Liver (tissue), 9 donors: ENCODE results near the gene PACSIN3. TPM values are rescaled to one million over a fixed set of nuclear protein-coding genes. Genes with fewer than 3 reads are reported as not detected.

ENCODE experiments used
- DNase-seq: peaks from one replicate; pipeline ENCODE4 v3.0.0-alpha.2; 2017; ENCODE audit warnings: low spot score
- H3K27ac ChIP-seq, 2 donors: one replicate each; pipeline ENCODE4 v1.7.0; 2013; ENCODE audit warnings: inconsistent platforms in 2 of 2, low read length in 2 of 2, control low read depth in 1 of 2, low read depth in 1 of 2, mild to moderate bottlenecking in 1 of 2
- H3K27me3 ChIP-seq, 4 donors: one replicate each; pipeline versions ENCODE4 v1.6.1 to v1.7.0; 2013; ENCODE audit warnings: low read length in 3 of 4, inconsistent platforms in 1 of 4, mild to moderate bottlenecking in 1 of 4, moderate library complexity in 1 of 4; ENCODE audit not compliant: control insufficient read depth in 4 of 4, insufficient read depth in 4 of 4
- H3K36me3 ChIP-seq, 4 donors: one replicate each; pipeline versions ENCODE4 v1.6.1 to v1.7.0; 2013; ENCODE audit warnings: low read length in 3 of 4, mild to moderate bottlenecking in 3 of 4, low read depth in 1 of 4, moderate library complexity in 1 of 4; ENCODE audit not compliant: control insufficient read depth in 4 of 4, insufficient read depth in 3 of 4
- H3K4me1 ChIP-seq, 4 donors: one replicate each; pipeline versions ENCODE4 v1.6.1 to v1.7.0; 2013; ENCODE audit warnings: low read length in 3 of 4, mild to moderate bottlenecking in 3 of 4, moderate library complexity in 1 of 4; ENCODE audit not compliant: control insufficient read depth in 4 of 4, insufficient read depth in 4 of 4
- H3K4me3 ChIP-seq, 3 donors: one replicate each; pipeline versions ENCODE4 v1.6.1 to v1.7.0; 2013; ENCODE audit warnings: low read length in 3 of 3, control low read depth in 1 of 3, low read depth in 1 of 3, mild to moderate bottlenecking in 1 of 3
- H3K9ac ChIP-seq, 2 donors: one replicate each; pipeline ENCODE4 v1.7.0; 2013; ENCODE audit warnings: low read length in 2 of 2, mild to moderate bottlenecking in 2 of 2, moderate library complexity in 2 of 2, control low read depth in 1 of 2, low read depth in 1 of 2
- H3K9me3 ChIP-seq, 4 donors: one replicate each; pipeline versions ENCODE4 v1.6.1 to v1.7.0; 2013; ENCODE audit warnings: low read length in 3 of 4; ENCODE audit not compliant: control insufficient read depth in 4 of 4
- ATF3 ChIP-seq: IDR thresholded peaks from 2 replicates; pipeline ENCODE4 v1.6.1; 2016; ENCODE audit warnings: antibody characterized with exemption
- CTCF ChIP-seq: fragments of 150-350 bp; IDR thresholded peaks from 2 replicates; pipeline ENCODE4 v1.5.1; 2017; ENCODE audit warnings: improper control_type of control experiment, low read depth, low read length; ENCODE audit not compliant: missing input control
- EGR1 ChIP-seq, 2 donors: IDR thresholded peaks; 2 replicates each; pipeline ENCODE4 v1.6.1; 2016 to 2018; ENCODE audit warnings: antibody characterized with exemption in 2 of 2, low read depth in 2 of 2
- FOXA1 ChIP-seq: IDR thresholded peaks from 2 replicates; pipeline ENCODE4 v1.6.1; 2016; ENCODE audit warnings: antibody characterized with exemption
- FOXA2 ChIP-seq: IDR thresholded peaks from 2 replicates; pipeline ENCODE4 v1.6.1; 2016; ENCODE audit warnings: antibody characterized with exemption
- GABPA ChIP-seq, 2 donors: IDR thresholded peaks in 1 of 2; conservative IDR thresholded peaks in 1 of 2; 2 replicates each; pipeline ENCODE4 v1.6.1; 2016; ENCODE audit warnings: antibody characterized with exemption in 2 of 2, mild to moderate bottlenecking in 1 of 2, moderate library complexity in 1 of 2
- HNF4A ChIP-seq, 2 donors: conservative IDR thresholded peaks; 2 replicates each; pipeline ENCODE4 v1.6.1; 2016; ENCODE audit warnings: antibody characterized with exemption in 2 of 2, mild to moderate bottlenecking in 2 of 2
- HNF4G ChIP-seq: IDR thresholded peaks from 2 replicates; pipeline ENCODE4 v1.6.1; 2016; ENCODE audit warnings: antibody characterized with exemption
- JUND ChIP-seq, 2 donors: IDR thresholded peaks; 2 replicates each; pipeline ENCODE4 v1.6.1; 2016; ENCODE audit warnings: antibody characterized with exemption in 2 of 2
- MAX ChIP-seq: IDR thresholded peaks from 2 replicates; pipeline ENCODE4 v1.6.1; 2016; ENCODE audit warnings: antibody characterized with exemption
- NR2F2 ChIP-seq: IDR thresholded peaks from 2 replicates; pipeline ENCODE4 v1.6.1; 2016; ENCODE audit warnings: antibody characterized with exemption
- RAD21 ChIP-seq, 2 donors: IDR thresholded peaks; 2 replicates each; pipeline ENCODE4 v1.6.1; 2016; ENCODE audit warnings: antibody characterized with exemption in 2 of 2, mild to moderate bottlenecking in 2 of 2
- REST ChIP-seq: IDR thresholded peaks from 2 replicates; pipeline ENCODE4 v1.6.1; 2016; ENCODE audit warnings: antibody characterized with exemption, mild to moderate bottlenecking
- RXRA ChIP-seq, 2 donors: IDR thresholded peaks; 2 replicates each; pipeline ENCODE4 v1.6.1; 2017 to 2018; ENCODE audit warnings: antibody characterized with exemption in 2 of 2, mild to moderate bottlenecking in 1 of 2
- SP1 ChIP-seq: IDR thresholded peaks from 2 replicates; pipeline ENCODE4 v1.6.1; 2018; ENCODE audit warnings: antibody characterized with exemption, mild to moderate bottlenecking
- TAF1 ChIP-seq: conservative IDR thresholded peaks from 2 replicates; pipeline ENCODE4 v1.6.1; 2016; ENCODE audit warnings: antibody characterized with exemption, mild to moderate bottlenecking
- YY1 ChIP-seq: IDR thresholded peaks from 2 replicates; pipeline ENCODE4 v1.6.1; 2016; ENCODE audit warnings: antibody characterized with exemption, mild to moderate bottlenecking
- ZBTB33 ChIP-seq: IDR thresholded peaks from 2 replicates; pipeline ENCODE4 v1.6.1; 2016; ENCODE audit warnings: antibody characterized with exemption
- WGBS: extraction: QIAGEN DNeasy Blood & Tissue Kit; methylation state at CpG from one replicate; pipeline ENCODE4 v1.1.7; 2013; 5-methylcytosine and 5-hydroxymethylcytosine counted together
- polyA plus RNA-seq, 2 donors: library from polyadenylated mRNA; stranded (reverse) in 1 of 2; unstranded in 1 of 2; fragments of 200-250 nt in 1 of 2; fragments of >200 nt in 1 of 2; fragmentation: Nextera tagmentation in 1 of 2; extraction: Ambion mirVana in 1 of 2; gene quantifications; one replicate each; pipeline versions ENCODE4 v1.2.1 to v1.2.3, GENCODE V29; 2013 to 2015
- total RNA-seq, 2 donors: library from RNA; depleted of rRNA; stranded (reverse); fragments of >200 nt; gene quantifications; one replicate each; pipeline ENCODE4 v1.2.3, GENCODE V29; 2014
- donor health status: healthy.
- donor health status: healthy.
- donor health status: healthy.
- donor health status: healthy.
- donor health status: healthy.

The PACSIN3 gene
- total and polyA plus RNA-seq, 4 donors = 12.1 to 23.3 (median 19.7) TPM

GRCh38 chr11:47187723-47188122 is 1.5 kb upstream of the PACSIN3 start:
- H3K9me3 ChIP-seq = no peaks in the 10 kb centered on the region
- peak overlapping the region; percentile 26 to 71 for H3K27ac ChIP-seq
- no peak for DNase-seq
- H3K4me1 ChIP-seq = peaks cover 8 to 59% (median 49%) of the 10 kb centered on the region in 4 donors
- WGBS = 15% methylated on average over 5 of the region's 5 CpGs
- peak overlapping the region in 1 of 3 donors; percentile 84 for H3K4me3 ChIP-seq
- no peaks in the 10 kb centered on the region for H3K36me3 ChIP-seq
- H3K9ac ChIP-seq = no peak overlapping the region
- TF ChIP-seq REST = no peak
- TF ChIP-seq FOXA2 = no peak
- TF ChIP-seq HNF4G = no peak
- TF ChIP-seq JUND (IDR thresholded peaks at IDR 0.05) = no peak
- peak; percentile 66 for TF ChIP-seq SP1
- no peak for TF ChIP-seq ZBTB33
- TF ChIP-seq GABPA (IDR thresholded peaks at IDR 0.05 in 1 of 2, conservative IDR thresholded peaks at IDR 0.05 in 1 of 2) = no peak
- TF ChIP-seq HNF4A (conservative IDR thresholded peaks at IDR 0.05) = peak; percentile 24 to 32
- no peak for TF ChIP-seq RAD21 (IDR thresholded peaks at IDR 0.05)
- peak; percentile 17 for TF ChIP-seq YY1
- TF ChIP-seq RXRA (IDR thresholded peaks at IDR 0.05) = peak; percentile 22 to 49
- no peak for TF ChIP-seq ATF3
- no peak for TF ChIP-seq TAF1
- TF ChIP-seq MAX = no peak
- no peak for TF ChIP-seq FOXA1
- TF ChIP-seq CTCF = no peak
- TF ChIP-seq NR2F2 = no peak
- no peak for TF ChIP-seq EGR1 (IDR thresholded peaks at IDR 0.05; ENCODE audit: low read depth in 2 of 2)
- no peaks in the 10 kb centered on the region for H3K27me3 ChIP-seq
